Cardiac septum (tissue), 1 donor: ENCODE data around the gene MLIP. TPM values are rescaled to one million over a fixed set of nuclear protein-coding genes. Genes with fewer than 3 reads are reported as not detected.

ENCODE experiments used
- DNase-seq: peaks from one replicate; pipeline ENCODE4 v3.0.0-alpha.2; 2020; ENCODE audit warnings: low spot score
- intact Hi-C: fragments of 100-400 bp; cut with DNase I; formaldehyde crosslinking; loops from one replicate; pipeline ENCODE4 v1.14.0; 2022
- total RNA-seq: library from RNA; stranded (reverse); fragmentation: NEBNext Ultra II Directional; extraction: Animal tissue kit (Norgen Biotek cat#: 25700); gene quantifications from one replicate; pipeline ENCODE4 v1.2.1, GENCODE V29; 2021
- donor health status: DM: no; HTN: no; CAD: no.

MLIP gene
- total RNA-seq, 1 donor from 2014 or later, result 319 TPM

GRCh38 chr6:54133186-54133585 lies 21.9 kb downstream of the MLIP start:
- intact Hi-C loops, result no loop called here
- no peak for DNase-seq

GRCh38 chr6:54134935-54135334 lies 23.7 kb downstream of the MLIP start:
- intact Hi-C loops, result no loop called here
- no peak for DNase-seq

GRCh38 chr6:54135665-54136369 lies 24.6 kb downstream of the MLIP start:
- no peak for DNase-seq
- intact Hi-C loops, result no loop called here

- intact Hi-C loops, result no loop called here
- DNase-seq, result no peak
These were observed 27.6 kb downstream of the MLIP start for GRCh38 chr6:54138795-54139194.

- DNase-seq, result no peak
These were observed 29.6 kb downstream of the MLIP start for GRCh38 chr6:54140811-54141210.

GRCh38 chr6:54142889-54143519 lies 31.8 kb downstream of the MLIP start:
- intact Hi-C loops, result no loop called here
- DNase-seq, result no peak

More at GRCh38 chr6:54140811-54141210, 29.6 kb downstream of the MLIP start:
- intact Hi-C loops, result no loop called here

- no peak for DNase-seq
- intact Hi-C loops, result no loop called here
These were observed 40.6 kb downstream of the MLIP start for GRCh38 chr6:54151861-54152260.

GRCh38 chr6:54156650-54157250 lies 45.5 kb downstream of the MLIP start:
- DNase-seq, result no peak
- intact Hi-C loops, result no loop called here

GRCh38 chr6:54157405-54157804 lies 46.2 kb downstream of the MLIP start:
- intact Hi-C loops, result no loop called here

GRCh38 chr6:54173089-54173488 lies 61.8 kb downstream of the MLIP start:
- intact Hi-C loops, result no loop called here
- DNase-seq, result no peak

More at GRCh38 chr6:54157405-54157804, 46.2 kb downstream of the MLIP start:
- no peak for DNase-seq

GRCh38 chr6:54179152-54179551 lies 67.9 kb downstream of the MLIP start:
- DNase-seq, result no peak
- intact Hi-C loops, result no loop called here

GRCh38 chr6:54183616-54184015 lies 72.4 kb downstream of the MLIP start:
- intact Hi-C loops, result no loop called here
- DNase-seq, result no peak

GRCh38 chr6:54185885-54186284 lies 74.6 kb downstream of the MLIP start:
- intact Hi-C loops, result no loop called here
- no peak for DNase-seq

- intact Hi-C loops, result no loop called here
- no peak for DNase-seq
These were observed 77.6 kb downstream of the MLIP start for GRCh38 chr6:54188846-54189245.

- intact Hi-C loops, result no loop called here
- no peak for DNase-seq
These were observed 80.2 kb downstream of the MLIP start for GRCh38 chr6:54191461-54191860.

GRCh38 chr6:54192993-54193392 lies 81.8 kb downstream of the MLIP start:
- DNase-seq, result no peak
- intact Hi-C loops, result no loop called here

GRCh38 chr6:54193560-54193959 lies 82.3 kb downstream of the MLIP start:
- no peak for DNase-seq

GRCh38 chr6:54194067-54194466 lies 82.8 kb downstream of the MLIP start:
- no peak for DNase-seq
- intact Hi-C loops, result no loop called here

More at GRCh38 chr6:54193560-54193959, 82.3 kb downstream of the MLIP start:
- intact Hi-C loops, result no loop called here

- intact Hi-C loops, result no loop called here
These were observed 84.4 kb downstream of the MLIP start for GRCh38 chr6:54195637-54196036.

GRCh38 chr6:54196905-54197304 lies 85.7 kb downstream of the MLIP start:
- no peak for DNase-seq
- intact Hi-C loops, result no loop called here

More at GRCh38 chr6:54195637-54196036, 84.4 kb downstream of the MLIP start:
- no peak for DNase-seq

GRCh38 chr6:54198134-54198533 lies 86.9 kb downstream of the MLIP start:
- intact Hi-C loops, result no loop called here
- DNase-seq, result no peak
